Prostate gland (tissue), 2 donors: ENCODE measurements around the gene PFDN1. TPM values are rescaled to one million over a fixed set of nuclear protein-coding genes. Genes with fewer than 3 reads are reported as not detected.

ENCODE experiments used
- DNase-seq: peaks from one replicate; pipeline ENCODE4 v3.0.0-alpha.2; 2019; ENCODE audit warnings: low spot score
- H3K27ac ChIP-seq, 2 donors: fragments of 200-600 bp; sonication (generic); 2 replicates each; pipeline ENCODE4 v1.5.1; 2017 to 2019
- H3K27me3 ChIP-seq: fragments of 200-600 bp; sonication (generic); replicated peaks from 2 replicates; pipeline ENCODE4 v1.5.1; 2019; ENCODE audit not compliant: insufficient read depth
- H3K36me3 ChIP-seq, 2 donors: fragments of 200-600 bp; sonication (generic); 1 replicate in 1 of 2; 2 replicates in 1 of 2; pipeline versions ENCODE4 v1.5.1 to v1.8.1; 2017 to 2019
- H3K4me1 ChIP-seq: fragments of 200-600 bp; sonication (generic); replicated peaks from 2 replicates; pipeline ENCODE4 v1.5.1; 2019
- H3K4me3 ChIP-seq, 2 donors: fragments of 200-600 bp; sonication (generic); 2 replicates each; pipeline ENCODE4 v1.5.1; 2017 to 2019
- H3K9me3 ChIP-seq: fragments of 200-600 bp; sonication (generic); 2 replicates; pipeline ENCODE4 v1.5.1; 2017
- CTCF ChIP-seq, 4 experiments: fragments of 200-600 bp in 2 of 4; fragments of 450-650 bp in 2 of 4; sonication (generic) in 2 of 4; IDR thresholded peaks; 1 replicate in 3 of 4; 2 replicates in 1 of 4; pipeline ENCODE4 v1.5.1; 2016 to 2019; ENCODE audit warnings: antibody characterized with exemption in 4 of 4, mild to moderate bottlenecking in 2 of 4, moderate library complexity in 2 of 4
- POLR2A ChIP-seq: fragments of 450-650 bp; IDR thresholded peaks from one replicate; pipeline ENCODE4 v1.6.1; 2016; ENCODE audit warnings: antibody characterized with exemption, mild to moderate bottlenecking
- POLR2AphosphoS5 ChIP-seq: sonication (generic); formaldehyde crosslinking; IDR thresholded peaks from one replicate; pipeline ENCODE4 v1.6.1; 2017; ENCODE audit warnings: antibody characterized with exemption
- WGBS: methylation state at CpG from one replicate; pipeline ENCODE4 v1.1.5; 2018; 5-methylcytosine and 5-hydroxymethylcytosine counted together
- intact Hi-C: fragments of 100-400 bp; cut with DNase I; formaldehyde crosslinking; loops from one replicate; pipeline ENCODE4 v1.14.2; 2022
- total RNA-seq, 2 donors: library from RNA; depleted of rRNA; stranded (reverse); fragments of >200 nt; gene quantifications; one replicate each; pipeline ENCODE4 v1.1.0, GENCODE V29; 2016

The PFDN1 gene, protein sequence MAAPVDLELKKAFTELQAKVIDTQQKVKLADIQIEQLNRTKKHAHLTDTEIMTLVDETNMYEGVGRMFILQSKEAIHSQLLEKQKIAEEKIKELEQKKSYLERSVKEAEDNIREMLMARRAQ
- total RNA-seq, result 100 to 1,000 TPM in 1 of 2 donors, 10 to 100 TPM in 1; 88.0 to 145 TPM

DNA sequence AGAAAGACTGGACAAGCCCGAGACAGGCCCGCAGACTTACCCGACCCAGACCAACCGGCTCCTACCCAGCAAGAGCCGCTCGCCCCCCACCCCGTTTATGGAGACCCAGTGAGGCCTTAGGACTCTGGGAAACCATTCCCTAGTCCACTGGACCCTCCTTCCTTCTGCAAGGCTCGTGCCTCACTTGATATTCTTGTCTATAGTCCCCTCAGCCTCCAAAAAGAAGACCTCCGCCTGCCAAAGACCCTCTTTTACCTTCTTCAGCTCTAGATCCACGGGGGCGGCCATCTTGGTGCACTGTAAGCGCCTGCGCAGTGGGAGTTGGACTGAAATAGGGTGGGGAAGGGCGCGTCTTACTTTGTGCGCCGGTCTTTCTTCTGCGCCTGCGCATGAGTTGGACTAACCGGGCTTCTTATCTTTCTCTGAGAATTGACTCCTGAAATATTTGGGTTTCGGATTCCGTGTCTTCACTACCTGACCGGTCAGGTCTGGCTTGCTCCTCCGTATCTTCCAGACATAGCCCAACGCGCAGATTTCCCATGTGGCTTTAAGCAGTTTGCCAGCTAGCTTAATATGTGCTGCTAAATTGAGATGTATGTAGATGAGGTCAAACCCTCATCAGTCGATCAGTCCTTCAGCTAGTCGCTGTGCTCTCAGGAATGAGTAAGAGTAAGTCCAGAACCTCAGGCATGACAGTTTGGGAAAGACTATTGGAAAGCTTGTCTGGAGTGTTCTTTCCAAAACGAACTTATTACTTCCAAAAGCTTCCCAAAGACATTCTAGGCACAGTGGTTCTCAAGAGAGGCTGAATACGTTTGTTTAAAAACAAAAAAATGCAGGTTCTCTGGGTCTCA lies at the start of gene PFDN1:
TSS of gene PFDN1 (minus strand) at position 316 of the 854 bp plus-strand sequence. CDS start at position 288, 28 bp downstream.
- peak within 1 kb of the TSS; percentile 52 to 71 for H3K4me3 ChIP-seq
- H3K4me1 ChIP-seq, result peaks cover 7% of the 10 kb centered on the region
- H3K27ac ChIP-seq, result peak within 1 kb of the TSS; percentile 67 to 69
- peak; percentile 91 for DNase-seq
- 1% methylated on average over 30 of the region's 30 CpGs for WGBS
- no peaks in the 10 kb centered on the region for H3K36me3 ChIP-seq
- intact Hi-C loops, result loop anchor here (5.0 kb wide), 1 partner anchor 44 kb away; the partner anchor contains the start of gene HBEGF
- H3K27me3 ChIP-seq, result no peaks in the 10 kb centered on the region
- H3K9me3 ChIP-seq, result no peaks in the 10 kb centered on the region
- TF ChIP-seq CTCF (IDR thresholded peaks at IDR 0.05) (no peak), POLR2AphosphoS5 (peak; percentile 91), POLR2A (peak; percentile 58)

DNA sequence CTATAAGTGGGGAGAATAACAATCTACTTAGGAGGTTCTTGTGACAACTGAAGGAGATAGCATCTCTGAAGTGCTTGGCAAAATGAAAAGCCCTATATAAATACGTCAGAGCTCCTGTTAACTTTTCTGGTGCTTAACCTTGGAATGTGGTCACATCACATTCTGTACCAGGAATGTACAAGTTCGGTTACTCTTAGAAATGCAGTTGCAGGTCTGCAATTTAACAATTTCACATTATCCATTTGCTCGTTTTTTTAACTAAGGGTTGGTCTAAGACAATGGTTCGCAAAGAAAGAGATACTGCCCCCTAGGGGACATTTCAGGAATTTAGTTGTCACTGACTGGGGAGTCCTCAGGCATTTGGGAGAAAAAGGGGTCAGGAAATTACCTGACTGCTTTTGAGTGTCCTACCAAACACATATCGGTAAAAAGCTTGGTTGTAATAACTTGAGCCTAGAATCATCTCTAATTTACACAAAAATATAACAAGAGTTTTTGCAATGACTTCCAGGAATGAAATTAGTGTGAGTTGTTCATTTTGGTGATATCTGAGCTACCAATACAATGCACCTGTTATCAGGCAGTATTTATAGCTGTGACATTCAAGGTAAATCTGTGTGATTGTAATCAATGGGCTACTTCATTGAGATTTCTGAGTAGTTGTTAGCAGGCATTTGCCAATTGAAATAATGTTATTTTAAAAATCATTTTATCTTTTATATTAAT lies 48.9 kb upstream of the PFDN1 start:
- TF ChIP-seq POLR2AphosphoS5 (peak; percentile 62), CTCF (IDR thresholded peaks at IDR 0.05) (peak; percentile 72 to 85 (median 84)), POLR2A (no peak)
- intact Hi-C loops, result no loop called here
- no peaks in the 10 kb centered on the region for H3K36me3 ChIP-seq
- peak; percentile 73 for DNase-seq
- no peaks in the 10 kb centered on the region for H3K9me3 ChIP-seq
- H3K27me3 ChIP-seq, result no peaks in the 10 kb centered on the region
- no peak overlapping the region for H3K27ac ChIP-seq
- H3K4me3 ChIP-seq, result no peak overlapping the region
- no peaks in the 10 kb centered on the region for H3K4me1 ChIP-seq
- WGBS, result 1% methylated on average over 5 of the region's 5 CpGs

DNA sequence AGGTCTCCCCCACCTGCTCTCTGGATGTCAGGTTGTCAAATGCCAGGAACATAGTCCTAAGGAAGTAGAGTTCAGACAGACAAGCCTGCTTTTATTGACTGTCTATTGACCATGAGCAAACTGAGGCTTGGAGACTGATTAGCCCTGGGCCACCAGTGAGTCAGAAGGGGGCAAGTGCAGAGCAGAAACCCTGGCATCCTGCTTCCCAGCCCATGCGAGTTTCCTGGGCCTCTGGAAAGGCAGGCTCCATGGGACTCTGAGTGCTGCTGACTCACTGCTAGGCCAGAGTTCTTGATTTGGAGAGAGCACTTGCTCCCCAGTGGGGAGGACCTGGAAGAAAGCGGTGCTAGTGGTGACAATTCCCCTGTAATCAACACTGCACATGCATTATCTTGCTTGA lies 46.3 kb upstream of the PFDN1 start:
- Histone ChIP-seq H3K9me3 (no peaks in the 10 kb centered on the region), H3K4me1 (peaks cover 8% of the 10 kb centered on the region), H3K27ac (no peak overlapping the region), H3K36me3 (no peaks in the 10 kb centered on the region), H3K27me3 (no peaks in the 10 kb centered on the region), H3K4me3 (no peak overlapping the region)
- intact Hi-C loops, result loop anchor here (5.0 kb wide), 2 partner anchors 47 to 172 kb away; partner anchors contain the start of genes CYSTM1 and PFDN1
- TF ChIP-seq POLR2A (no peak), POLR2AphosphoS5 (no peak), CTCF (IDR thresholded peaks at IDR 0.05) (no peak)
- DNase-seq, result no peak
- WGBS, result 92% methylated on average over 2 of the region's 2 CpGs

DNA sequence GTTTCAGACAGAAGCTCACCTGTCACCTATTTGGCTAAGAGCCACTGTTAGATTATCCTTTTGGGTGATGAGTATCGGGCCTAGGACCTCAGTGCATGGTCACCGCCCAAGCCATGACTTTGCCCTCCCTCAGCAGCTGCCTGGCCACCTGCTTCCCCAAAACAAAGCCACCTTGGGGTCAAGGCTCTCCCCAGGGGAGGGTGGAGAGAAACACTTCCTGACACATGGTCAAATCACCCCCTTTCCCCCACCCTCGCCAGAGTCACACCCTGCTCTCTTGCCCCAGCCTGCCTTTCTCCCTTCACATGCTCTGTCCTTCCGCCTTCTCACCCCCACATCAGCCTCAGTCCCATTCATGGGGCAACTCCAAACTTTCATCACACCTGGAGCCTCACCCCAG lies 45.2 kb upstream of the PFDN1 start:
- Histone ChIP-seq H3K27me3 (no peaks in the 10 kb centered on the region), H3K4me3 (no peak overlapping the region), H3K27ac (no peak overlapping the region), H3K36me3 (no peaks in the 10 kb centered on the region), H3K9me3 (no peaks in the 10 kb centered on the region), H3K4me1 (peaks cover 8% of the 10 kb centered on the region)
- WGBS, result 66% methylated on average over 4 of the region's 4 CpGs
- intact Hi-C loops, result loop anchor here (5.0 kb wide), 2 partner anchors 46 to 171 kb away; partner anchors contain the start of genes CYSTM1 and PFDN1
- peak; percentile 42 for DNase-seq
- TF ChIP-seq CTCF (IDR thresholded peaks at IDR 0.05), result no peak
- peak; percentile 36 for TF ChIP-seq POLR2AphosphoS5
